Upper lobe of left lung (tissue), 4 donors: ENCODE measurements around the gene KCNG1.

ENCODE experiments used
- POLR2AphosphoS5 ChIP-seq, 2 donors: sonication (generic); formaldehyde crosslinking; IDR thresholded peaks; one replicate each; pipeline ENCODE4 v1.5.1; 2017; ENCODE audit warnings: antibody characterized with exemption in 2 of 2
- TF ChIP-seq, protein P1 (sequence below), 6 experiments: fragments of 450-650 bp in 4 of 6; fragments of 200-600 bp in 2 of 6; sonication (generic) in 2 of 6; IDR thresholded peaks; one replicate each; pipeline ENCODE4 v1.5.1; 2016 to 2019; ENCODE audit warnings: antibody characterized with exemption in 6 of 6

DNA sequence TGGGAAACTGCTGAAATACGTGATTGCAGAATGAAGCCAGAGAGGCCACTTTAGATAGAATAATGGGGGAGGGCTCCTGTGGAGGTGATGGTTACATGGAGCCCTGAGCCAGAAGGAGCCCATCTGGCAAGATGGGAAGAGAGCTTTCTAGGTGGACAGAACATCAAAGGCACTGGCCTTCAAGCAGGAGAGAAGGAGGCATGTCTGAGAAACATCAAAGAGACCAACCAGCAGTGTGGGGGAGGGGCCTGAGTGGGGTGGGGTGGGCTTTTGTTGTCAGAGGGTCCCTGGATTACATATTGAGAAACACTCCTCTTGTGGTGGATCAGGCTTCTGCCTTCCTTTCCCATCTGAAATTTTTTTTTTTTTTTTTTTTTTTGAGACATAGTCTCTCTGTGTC is 1.9 kb upstream of the KCNG1 start:
- TF ChIP-seq POLR2AphosphoS5 (IDR thresholded peaks at IDR 0.05), result no peak
- TF ChIP-seq, protein P1, sequence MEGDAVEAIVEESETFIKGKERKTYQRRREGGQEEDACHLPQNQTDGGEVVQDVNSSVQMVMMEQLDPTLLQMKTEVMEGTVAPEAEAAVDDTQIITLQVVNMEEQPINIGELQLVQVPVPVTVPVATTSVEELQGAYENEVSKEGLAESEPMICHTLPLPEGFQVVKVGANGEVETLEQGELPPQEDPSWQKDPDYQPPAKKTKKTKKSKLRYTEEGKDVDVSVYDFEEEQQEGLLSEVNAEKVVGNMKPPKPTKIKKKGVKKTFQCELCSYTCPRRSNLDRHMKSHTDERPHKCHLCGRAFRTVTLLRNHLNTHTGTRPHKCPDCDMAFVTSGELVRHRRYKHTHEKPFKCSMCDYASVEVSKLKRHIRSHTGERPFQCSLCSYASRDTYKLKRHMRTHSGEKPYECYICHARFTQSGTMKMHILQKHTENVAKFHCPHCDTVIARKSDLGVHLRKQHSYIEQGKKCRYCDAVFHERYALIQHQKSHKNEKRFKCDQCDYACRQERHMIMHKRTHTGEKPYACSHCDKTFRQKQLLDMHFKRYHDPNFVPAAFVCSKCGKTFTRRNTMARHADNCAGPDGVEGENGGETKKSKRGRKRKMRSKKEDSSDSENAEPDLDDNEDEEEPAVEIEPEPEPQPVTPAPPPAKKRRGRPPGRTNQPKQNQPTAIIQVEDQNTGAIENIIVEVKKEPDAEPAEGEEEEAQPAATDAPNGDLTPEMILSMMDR (IDR thresholded peaks at IDR 0.05), result no peak
